Lower leg skin (tissue), 4 donors: ENCODE results near the gene SUN5. TPM values are rescaled to one million over a fixed set of nuclear protein-coding genes. Genes with fewer than 3 reads are reported as not detected.

ENCODE experiments used
- DNase-seq, 2 donors: peaks; one replicate each; pipeline ENCODE4 v3.0.0-alpha.2; 2019; ENCODE audit warnings: low spot score in 2 of 2
- H3K4me3 ChIP-seq: fragments of 200-600 bp; sonication (generic); 2 replicates; pipeline ENCODE4 v1.5.1; 2017; ENCODE audit warnings: mild to moderate bottlenecking, low read depth; ENCODE audit not compliant: poor library complexity, severe bottlenecking
- POLR2A ChIP-seq, 2 donors: fragments of 450-650 bp; IDR thresholded peaks; one replicate each; pipeline ENCODE4 v1.6.1; 2016 to 2017; ENCODE audit warnings: antibody characterized with exemption in 2 of 2, mild to moderate bottlenecking in 1 of 2, moderate library complexity in 1 of 2
- WGBS, 2 donors: methylation state at CpG; one replicate each; pipeline ENCODE4 v1.1.5; 2018; 5-methylcytosine and 5-hydroxymethylcytosine counted together
- intact Hi-C: fragments of 100-400 bp; cut with DNase I; formaldehyde crosslinking; loops from one replicate; pipeline ENCODE4 v1.15.0; 2023; ENCODE audit warnings: low total_unique reads
- total RNA-seq, 4 donors: library from RNA; depleted of rRNA; stranded (reverse); fragments of >200 nt; gene quantifications; one replicate each; pipeline ENCODE4 v1.1.0, GENCODE V29; 2016
- TF ChIP-seq, protein P1 (sequence below), 3 donors: fragments of 450-650 bp; IDR thresholded peaks; one replicate each; pipeline ENCODE4 v1.5.1; 2016; ENCODE audit warnings: antibody characterized with exemption in 3 of 3, mild to moderate bottlenecking in 3 of 3, moderate library complexity in 2 of 3

Gene SUN5
- total RNA-seq, 4 donors from 2014 or later, result not detected

DNA sequence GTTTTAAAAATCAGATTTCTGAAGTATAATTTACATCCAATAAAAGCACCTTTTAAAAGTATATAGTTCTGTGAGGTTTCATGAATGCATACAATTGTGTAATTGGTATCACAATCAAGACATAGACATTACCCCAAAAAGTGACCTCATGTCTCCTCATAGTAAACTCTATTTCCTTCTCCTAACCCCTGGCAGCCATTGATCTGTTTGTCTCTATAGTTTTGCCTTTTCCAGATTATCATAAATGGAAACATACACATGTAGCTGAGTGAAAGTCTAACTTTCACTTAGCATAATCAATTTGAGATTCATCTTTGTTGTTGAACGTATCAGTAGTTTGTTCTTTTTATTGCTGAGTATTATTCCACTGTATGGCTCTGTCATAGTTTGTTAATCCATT is 57.6 kb downstream of the SUN5 start:
- WGBS, 2 donors, result 78 to 89% methylated on average over 1 of the region's 1 CpG
- H3K4me3 ChIP-seq, result no peak overlapping the region
- DNase-seq, result no peak
- intact Hi-C loops, result no loop called here
- TF ChIP-seq, protein P1, sequence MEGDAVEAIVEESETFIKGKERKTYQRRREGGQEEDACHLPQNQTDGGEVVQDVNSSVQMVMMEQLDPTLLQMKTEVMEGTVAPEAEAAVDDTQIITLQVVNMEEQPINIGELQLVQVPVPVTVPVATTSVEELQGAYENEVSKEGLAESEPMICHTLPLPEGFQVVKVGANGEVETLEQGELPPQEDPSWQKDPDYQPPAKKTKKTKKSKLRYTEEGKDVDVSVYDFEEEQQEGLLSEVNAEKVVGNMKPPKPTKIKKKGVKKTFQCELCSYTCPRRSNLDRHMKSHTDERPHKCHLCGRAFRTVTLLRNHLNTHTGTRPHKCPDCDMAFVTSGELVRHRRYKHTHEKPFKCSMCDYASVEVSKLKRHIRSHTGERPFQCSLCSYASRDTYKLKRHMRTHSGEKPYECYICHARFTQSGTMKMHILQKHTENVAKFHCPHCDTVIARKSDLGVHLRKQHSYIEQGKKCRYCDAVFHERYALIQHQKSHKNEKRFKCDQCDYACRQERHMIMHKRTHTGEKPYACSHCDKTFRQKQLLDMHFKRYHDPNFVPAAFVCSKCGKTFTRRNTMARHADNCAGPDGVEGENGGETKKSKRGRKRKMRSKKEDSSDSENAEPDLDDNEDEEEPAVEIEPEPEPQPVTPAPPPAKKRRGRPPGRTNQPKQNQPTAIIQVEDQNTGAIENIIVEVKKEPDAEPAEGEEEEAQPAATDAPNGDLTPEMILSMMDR (IDR thresholded peaks at IDR 0.05), result no peak
- TF ChIP-seq POLR2A (IDR thresholded peaks at IDR 0.05), result no peak

DNA sequence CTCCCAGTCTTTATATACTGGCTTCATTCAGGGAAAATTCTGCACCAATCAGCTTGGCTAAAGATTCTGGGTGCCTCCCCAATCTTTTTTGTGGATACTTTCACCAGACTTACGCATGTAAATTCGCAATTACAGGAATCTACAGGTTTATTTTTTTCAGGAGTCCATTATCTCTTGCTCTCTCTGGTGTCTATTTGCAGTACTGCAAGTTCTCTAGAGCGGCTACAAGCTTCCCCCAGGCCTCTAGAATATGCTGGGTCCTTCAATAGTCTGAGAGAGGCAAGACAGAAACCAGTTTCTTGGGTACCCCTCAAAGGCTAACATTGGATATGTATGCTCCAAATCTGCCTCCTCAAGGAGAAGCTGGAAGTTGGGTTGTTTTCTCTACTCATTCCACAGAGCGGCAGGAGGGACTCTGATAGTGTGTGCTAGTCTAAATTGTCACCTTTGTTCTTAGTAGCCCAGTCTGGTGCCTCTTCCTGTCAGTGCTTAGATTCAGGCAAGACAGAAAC is 58.5 kb downstream of the SUN5 start:
- intact Hi-C loops, result no loop called here
- 40 to 46% methylated on average over 4 of the region's 4 CpGs for WGBS, 2 donors
- TF ChIP-seq, protein P1 (IDR thresholded peaks at IDR 0.05), result no peak
- TF ChIP-seq POLR2A (IDR thresholded peaks at IDR 0.05), result no peak
- DNase-seq, result no peak
- no peak overlapping the region for H3K4me3 ChIP-seq

DNA sequence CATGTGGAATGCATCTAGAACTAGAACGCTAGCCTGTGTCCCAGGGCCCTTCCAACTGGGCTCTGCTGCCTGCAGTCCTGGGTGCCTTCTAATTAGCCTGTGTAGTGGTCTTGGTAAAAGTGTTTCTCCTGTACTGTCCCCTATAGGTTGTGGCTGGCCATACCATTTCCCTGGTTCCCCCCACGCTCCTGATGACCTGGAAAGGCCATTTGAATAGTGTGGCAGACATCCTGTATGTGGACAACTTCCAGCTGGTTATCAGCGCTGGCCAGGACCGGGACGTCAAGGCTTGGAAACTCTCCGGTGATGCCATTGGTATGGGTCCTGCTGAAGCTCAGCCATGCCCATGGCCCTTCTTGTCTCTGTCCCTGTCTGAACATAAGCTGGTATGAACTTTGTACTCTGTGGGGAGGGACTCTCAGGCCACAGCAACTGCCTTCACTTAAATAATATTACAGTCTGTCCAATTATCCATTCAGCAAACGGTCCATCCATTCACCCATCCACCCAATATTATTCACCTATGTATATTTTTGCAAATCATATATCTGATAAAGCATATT is 60.7 kb downstream of the SUN5 start:
- H3K4me3 ChIP-seq, result no peak overlapping the region
- TF ChIP-seq POLR2A (IDR thresholded peaks at IDR 0.05), result no peak
- TF ChIP-seq, protein P1 (IDR thresholded peaks at IDR 0.05), result no peak
- intact Hi-C loops, result no loop called here
- WGBS, 2 donors, result 84% methylated on average over 7 of the region's 7 CpGs
- DNase-seq, result no peak

DNA sequence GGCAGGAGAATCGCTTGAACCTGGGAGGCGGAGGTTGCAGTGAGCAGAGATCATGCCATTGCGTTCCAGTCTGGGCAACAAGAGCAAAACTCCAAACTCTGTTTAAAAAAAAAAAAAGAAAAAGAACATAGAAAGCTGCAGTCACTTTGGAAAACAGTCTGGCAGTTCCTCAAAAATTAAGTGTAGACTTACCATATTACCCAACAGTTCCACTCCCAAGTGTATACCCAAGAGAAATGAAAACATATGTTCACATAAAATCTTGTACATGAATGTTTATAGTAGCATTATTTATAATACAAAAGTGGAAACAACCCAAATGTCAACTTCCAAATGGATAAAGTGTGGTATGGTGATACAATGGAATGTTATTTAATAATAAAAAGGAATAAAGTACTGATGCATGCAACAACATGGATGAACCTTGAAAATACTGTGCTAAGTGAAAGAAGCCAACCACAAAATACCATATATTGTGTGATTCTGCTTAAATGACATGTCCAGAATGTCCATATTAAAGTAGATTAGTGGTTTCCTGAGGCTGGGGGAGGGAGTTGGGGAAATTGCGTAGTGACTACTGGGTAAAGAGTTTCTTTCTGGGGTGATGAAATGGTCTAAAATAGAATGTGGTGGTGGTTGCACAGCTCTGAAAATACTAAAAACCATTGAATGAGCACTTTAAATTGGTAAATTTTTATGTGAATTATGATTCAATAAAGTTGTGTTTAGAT is 62.9 kb downstream of the SUN5 start:
- WGBS, 2 donors, result 67 to 77% methylated on average over 4 of the region's 4 CpGs
- TF ChIP-seq POLR2A (IDR thresholded peaks at IDR 0.05), result no peak
- TF ChIP-seq, protein P1 (IDR thresholded peaks at IDR 0.05), result no peak
- H3K4me3 ChIP-seq, result no peak overlapping the region
- intact Hi-C loops, result no loop called here
- DNase-seq, result no peak

DNA sequence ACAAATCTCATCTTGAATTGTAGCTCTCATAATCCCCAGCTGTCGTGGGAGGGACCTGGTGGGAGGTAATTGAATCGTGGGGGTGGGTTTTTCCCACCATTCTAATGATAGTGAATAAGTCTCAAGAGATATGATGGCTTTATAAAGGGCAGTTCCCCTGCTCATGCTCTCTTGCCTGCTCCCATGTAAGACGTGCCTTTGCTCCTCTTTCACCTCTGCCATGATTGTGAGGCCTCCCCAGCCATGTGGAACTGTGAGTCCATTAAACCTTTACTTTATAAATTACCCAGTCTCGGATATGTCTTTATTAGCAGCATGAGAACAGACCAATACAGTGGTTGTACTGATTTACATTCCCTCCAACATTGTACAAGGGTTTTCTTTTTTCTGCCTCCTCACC is 69.7 kb downstream of the SUN5 start:
- TF ChIP-seq, protein P1 (IDR thresholded peaks at IDR 0.05), result no peak
- TF ChIP-seq POLR2A (IDR thresholded peaks at IDR 0.05), result no peak
- 69 to 70% methylated on average over 4 of the region's 4 CpGs for WGBS, 2 donors
- no peak for DNase-seq
- intact Hi-C loops, result no loop called here
- no peak overlapping the region for H3K4me3 ChIP-seq

Other genes starting within 250 kb of the SUN5 start
- gene DNMT3B, start 242.0 kb downstream of the SUN5 start, total RNA-seq, result 1 to 10 TPM; 2.0 to 3.4 (median 2.7) TPM
- 10 to 100 TPM; 44.6 to 60.2 (median 52.8) TPM for gene MAPRE1, start 184.5 kb downstream of the SUN5 start, total RNA-seq
- gene EFCAB8, start 145.5 kb downstream of the SUN5 start, total RNA-seq, result not detected
- gene BPIFB2, start 3.3 kb upstream of the SUN5 start, total RNA-seq, result not detected
- not detected for gene BPIFB6, start 27.2 kb upstream of the SUN5 start, total RNA-seq
- not detected for gene BPIFB3, start 49.5 kb upstream of the SUN5 start, total RNA-seq
- not detected for gene BPIFB4, start 75.2 kb upstream of the SUN5 start, total RNA-seq
- gene BPIFA2, start 163.7 kb upstream of the SUN5 start, total RNA-seq, result not detected
- not detected for gene BPIFA3, start 212.9 kb upstream of the SUN5 start, total RNA-seq
- not detected for gene BPIFA1, start 231.6 kb upstream of the SUN5 start, total RNA-seq